HG02571 (cell line): ENCODE data around the gene MRPL3.

Experiments
- ATAC-seq: cut with Tn5 transposase; IDR thresholded peaks from one replicate; pipeline ENCODE4 v1.9.1; 2021; ENCODE audit warnings: mild to moderate bottlenecking, moderate library complexity; ENCODE audit not compliant: unreplicated experiment

The MRPL3 gene

GRCh38 chr3:131502530-131503319 lies at the start of gene MRPL3:
Gene MRPL3, minus strand, starts transcription at chr3:131502971. Its CDS starts 150 bp downstream, at chr3:131502821.
- peak; percentile 95 for ATAC-seq

GRCh38 chr3:131551761-131552160 lies 49.0 kb upstream of the MRPL3 start:
- ATAC-seq = no peak

GRCh38 chr3:131550562-131551465 lies 48.0 kb upstream of the MRPL3 start:
- ATAC-seq = no peak

GRCh38 chr3:131549340-131549739 lies 46.6 kb upstream of the MRPL3 start:
- ATAC-seq = no peak

- no peak for ATAC-seq
Measured at GRCh38 chr3:131547585-131547984, 44.8 kb upstream of the MRPL3 start.

- no peak for ATAC-seq
Measured at GRCh38 chr3:131546441-131546840, 43.7 kb upstream of the MRPL3 start.

GRCh38 chr3:131544557-131544956 lies 41.8 kb upstream of the MRPL3 start:
- no peak for ATAC-seq

- no peak for ATAC-seq
Measured at GRCh38 chr3:131543714-131544113, 40.9 kb upstream of the MRPL3 start.

GRCh38 chr3:131541288-131541687 lies 38.5 kb upstream of the MRPL3 start:
- ATAC-seq = no peak

- no peak for ATAC-seq
Measured at GRCh38 chr3:131540821-131541220, 38.0 kb upstream of the MRPL3 start.

- ATAC-seq = no peak
Measured at GRCh38 chr3:131540143-131540542, 37.4 kb upstream of the MRPL3 start.

- ATAC-seq = no peak
Measured at GRCh38 chr3:131538968-131539367, 36.2 kb upstream of the MRPL3 start.

GRCh38 chr3:131537531-131537930 lies 34.8 kb upstream of the MRPL3 start:
- no peak for ATAC-seq

- no peak for ATAC-seq
Measured at GRCh38 chr3:131535596-131535995, 32.8 kb upstream of the MRPL3 start.

- ATAC-seq = no peak
Measured at GRCh38 chr3:131535131-131535530, 32.4 kb upstream of the MRPL3 start.

- ATAC-seq = no peak
Measured at GRCh38 chr3:131532645-131533044, 29.9 kb upstream of the MRPL3 start.

- ATAC-seq = no peak
Measured at GRCh38 chr3:131530843-131531242, 28.1 kb upstream of the MRPL3 start.

GRCh38 chr3:131530388-131530787 lies 27.6 kb upstream of the MRPL3 start:
- ATAC-seq = no peak

GRCh38 chr3:131526801-131527347 lies 24.1 kb upstream of the MRPL3 start:
- no peak for ATAC-seq

- no peak for ATAC-seq
Measured at GRCh38 chr3:131518680-131519079, 15.9 kb upstream of the MRPL3 start.

- no peak for ATAC-seq
Measured at GRCh38 chr3:131505421-131505820, 2.6 kb upstream of the MRPL3 start.

GRCh38 chr3:131503320-131503635 lies 507 bp upstream of the MRPL3 start:
- ATAC-seq = no peak
